Left cardiac atrium (tissue), 4 donors: ENCODE measurements around the gene CYSLTR1. TPM values are rescaled to one million over a fixed set of nuclear protein-coding genes. Genes with fewer than 3 reads are reported as not detected.
"Not testable (repeated sequence)": the region's sequence is repeated elsewhere in the genome, so short reads cannot be mapped to it uniquely, and the experiment has no call there.

Experiments used
- ATAC-seq, 2 donors: fragments of 200-7000 bp; cut with Tn5 transposase; one replicate each; pipeline ENCODE4 v1.9.1; 2020; ENCODE audit warnings: mild to moderate bottlenecking in 2 of 2, moderate library complexity in 2 of 2
- DNase-seq: peaks from one replicate; pipeline ENCODE4 v3.0.0-alpha.2; 2020
- intact Hi-C, 2 donors: fragments of 100-400 bp; cut with DNase I; formaldehyde crosslinking; loops; one replicate each; pipeline versions ENCODE4 v1.14.1 to v1.15.1; 2022 to 2023
- long read RNA-seq: library from polyadenylated mRNA; unstranded; transcript quantifications from one replicate; pipeline ENCODE4 v2.0.0, GENCODE V29; 2021
- total RNA-seq, 2 donors: library from RNA; stranded (reverse); fragmentation: NEBNext Ultra II Directional; extraction: Animal tissue kit (Norgen Biotek cat#: 25700); gene quantifications; one replicate each; pipeline ENCODE4 v1.2.1, GENCODE V29; 2021
- donor health status: DM: no; HTN: yes; CAD: no.
- donor health status: DM: no; HTN: yes; CAD: no; lungs with severe emphysema.
- donor health status: DM: yes; HTN: yes; CAD: no.
- donor health status: Dilated cardiomyopathy.

The CYSLTR1 gene, protein sequence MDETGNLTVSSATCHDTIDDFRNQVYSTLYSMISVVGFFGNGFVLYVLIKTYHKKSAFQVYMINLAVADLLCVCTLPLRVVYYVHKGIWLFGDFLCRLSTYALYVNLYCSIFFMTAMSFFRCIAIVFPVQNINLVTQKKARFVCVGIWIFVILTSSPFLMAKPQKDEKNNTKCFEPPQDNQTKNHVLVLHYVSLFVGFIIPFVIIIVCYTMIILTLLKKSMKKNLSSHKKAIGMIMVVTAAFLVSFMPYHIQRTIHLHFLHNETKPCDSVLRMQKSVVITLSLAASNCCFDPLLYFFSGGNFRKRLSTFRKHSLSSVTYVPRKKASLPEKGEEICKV
- 1 to 10 TPM; 1.4 to 3.1 TPM for total RNA-seq
- long read RNA-seq, result 0 reads

DNA sequence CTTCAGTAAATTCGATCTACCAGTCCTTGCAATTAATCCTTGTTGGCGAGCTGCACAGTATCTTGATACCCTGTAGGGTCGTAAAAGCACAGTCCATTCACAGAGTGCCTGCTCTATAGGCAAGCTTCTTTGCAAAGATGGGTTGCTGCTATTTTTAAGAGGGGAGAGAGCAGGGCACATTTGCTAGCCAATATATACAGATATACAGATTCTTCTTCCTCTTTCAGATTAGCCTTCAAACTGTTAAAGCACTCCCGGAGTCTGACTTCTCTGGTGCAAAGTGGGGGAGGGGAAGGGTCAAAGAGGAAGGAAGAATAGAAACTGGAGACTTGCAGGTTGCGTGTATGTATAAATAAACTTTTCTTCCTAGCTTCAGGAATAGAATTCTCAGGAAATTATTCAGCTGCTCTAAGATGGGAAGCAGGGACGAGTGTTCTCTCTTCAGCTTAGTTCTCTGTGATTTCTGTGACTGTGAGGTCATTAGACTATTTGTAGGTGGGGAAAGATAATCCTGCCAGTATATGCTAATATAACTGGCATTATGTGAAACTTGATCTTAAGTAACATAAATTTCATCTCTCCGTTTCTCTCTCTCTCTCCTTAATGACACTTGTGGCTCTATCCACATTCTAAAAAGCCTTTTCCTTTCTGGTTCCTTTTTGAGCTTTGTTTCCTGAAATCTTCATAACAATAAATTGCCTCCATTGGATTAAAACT, at the start of gene CYSLTR1:
TSS of gene CYSLTR1 (minus strand) at position 242 of the 717 bp plus-strand sequence. CDS start 53,865 bp downstream, outside the sequence.
- DNase-seq (no peak), ATAC-seq (no peak)
- intact Hi-C loops, result no loop called here

DNA sequence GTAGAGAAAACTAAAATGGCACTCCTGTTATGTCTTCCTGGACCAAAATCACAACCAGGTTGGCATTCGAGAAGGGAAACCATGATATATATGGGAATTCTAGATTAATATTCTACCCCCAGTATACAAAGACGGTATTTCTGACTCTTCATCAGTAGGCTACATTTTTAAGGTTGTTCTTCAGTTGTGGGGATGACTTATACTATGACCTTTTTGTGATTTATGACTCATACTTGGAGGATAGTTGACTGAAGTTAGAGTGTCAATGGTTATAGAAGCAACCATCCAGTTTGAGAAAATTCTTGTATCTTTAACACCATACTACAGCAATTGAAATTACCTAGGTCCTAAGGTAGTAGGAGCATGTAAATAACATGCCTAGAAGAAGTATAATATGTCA, 49.8 kb upstream of the CYSLTR1 start:
- no peak for ATAC-seq
- no peak for DNase-seq
- intact Hi-C loops, result no loop called here

DNA sequence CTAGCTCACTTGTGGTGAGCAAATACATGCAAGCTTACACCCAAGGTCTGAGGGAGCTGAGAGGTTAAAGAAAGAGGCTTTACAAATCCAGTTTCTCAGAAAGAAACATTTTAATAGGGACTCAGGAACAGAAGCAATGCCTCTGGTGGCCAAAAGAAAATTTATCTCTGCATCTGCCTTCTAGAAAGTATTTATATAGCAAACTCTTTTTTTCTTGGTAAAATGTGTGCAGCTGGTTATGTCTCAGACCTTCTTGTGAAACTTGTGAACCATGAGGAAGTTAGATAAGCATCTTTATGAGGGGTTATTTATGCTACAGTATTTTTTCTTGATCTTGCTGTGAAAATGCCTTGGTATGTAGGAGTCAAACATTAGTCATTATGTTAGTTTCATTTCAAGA, 48.5 kb upstream of the CYSLTR1 start:
- DNase-seq (no peak), ATAC-seq (no peak)
- intact Hi-C loops, result no loop called here

DNA sequence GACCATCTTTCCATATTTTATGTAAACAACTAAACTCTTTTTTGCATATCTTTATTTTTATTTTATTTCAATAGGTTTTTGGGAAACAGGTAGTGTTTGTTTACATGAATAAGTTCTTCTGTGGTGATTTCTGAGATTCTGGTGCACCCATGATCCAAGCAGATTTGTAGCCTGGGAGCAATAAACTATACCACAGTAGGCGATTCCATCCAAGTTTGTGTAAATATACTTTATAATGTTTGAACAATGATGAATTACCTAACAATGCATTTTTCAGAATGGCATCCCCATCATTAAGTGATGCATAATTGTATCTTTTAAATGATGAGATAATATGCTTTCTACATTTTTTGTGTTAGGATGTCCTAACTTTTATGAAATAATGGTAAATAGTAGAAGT, 39.2 kb upstream of the CYSLTR1 start:
- no peak for ATAC-seq
- DNase-seq, result no peak
- intact Hi-C loops, result no loop called here

DNA sequence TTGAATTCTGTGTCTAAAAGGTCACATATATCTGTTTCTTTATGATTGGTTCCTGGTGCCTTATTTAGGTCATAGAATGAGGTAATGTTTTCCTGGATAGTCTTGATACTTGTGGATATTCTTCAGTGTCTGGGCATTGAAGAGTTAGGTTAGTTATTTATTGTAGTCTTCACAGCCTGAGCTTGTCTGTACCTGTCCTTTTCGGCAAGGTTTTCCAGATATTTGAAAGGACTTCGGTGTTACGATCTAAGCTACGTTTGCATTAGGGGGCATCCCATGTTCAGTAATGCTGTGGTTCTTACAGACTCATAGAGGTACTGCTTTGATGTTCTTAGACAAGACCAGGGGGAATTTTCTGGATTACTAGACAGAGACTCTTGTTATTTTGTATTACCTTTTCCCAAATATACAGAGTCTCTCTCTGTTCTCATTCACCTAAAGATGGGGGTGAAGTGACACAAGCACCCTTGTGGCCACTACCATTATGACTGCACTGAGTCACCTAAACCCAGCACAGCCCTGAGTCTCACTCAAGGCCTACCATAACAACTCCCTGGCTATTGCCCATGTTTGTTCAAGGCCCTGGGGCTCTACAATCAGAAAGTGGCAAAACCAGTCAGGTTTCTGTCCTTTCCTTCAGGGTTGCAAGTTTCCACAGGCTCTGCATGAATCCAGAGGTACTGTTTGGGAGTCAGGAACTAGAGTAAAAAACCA, 30.1 kb upstream of the CYSLTR1 start:
- DNase-seq (no peak), ATAC-seq (no peak)
- intact Hi-C loops, result no loop called here

DNA sequence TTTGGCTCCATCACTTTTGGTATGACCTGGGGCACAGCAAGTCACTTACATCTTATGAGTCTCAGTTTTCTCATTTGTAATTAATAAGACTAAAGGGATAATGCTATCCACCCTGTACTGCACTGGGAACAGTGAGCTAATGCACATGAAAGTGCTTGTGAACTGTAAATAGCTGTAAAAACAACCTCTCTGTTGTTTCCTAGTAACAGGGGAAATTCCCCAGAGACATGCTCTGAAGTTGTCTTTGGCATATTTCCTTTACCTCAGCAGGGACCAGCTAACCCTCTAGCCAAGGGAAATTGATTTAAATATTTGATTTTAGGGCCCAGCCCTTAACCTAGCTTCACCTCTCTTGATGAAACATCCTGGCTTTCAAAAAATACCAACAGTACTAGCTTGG, 6.1 kb upstream of the CYSLTR1 start:
- no peak for DNase-seq
- intact Hi-C loops, result no loop called here
- no peak for ATAC-seq

DNA sequence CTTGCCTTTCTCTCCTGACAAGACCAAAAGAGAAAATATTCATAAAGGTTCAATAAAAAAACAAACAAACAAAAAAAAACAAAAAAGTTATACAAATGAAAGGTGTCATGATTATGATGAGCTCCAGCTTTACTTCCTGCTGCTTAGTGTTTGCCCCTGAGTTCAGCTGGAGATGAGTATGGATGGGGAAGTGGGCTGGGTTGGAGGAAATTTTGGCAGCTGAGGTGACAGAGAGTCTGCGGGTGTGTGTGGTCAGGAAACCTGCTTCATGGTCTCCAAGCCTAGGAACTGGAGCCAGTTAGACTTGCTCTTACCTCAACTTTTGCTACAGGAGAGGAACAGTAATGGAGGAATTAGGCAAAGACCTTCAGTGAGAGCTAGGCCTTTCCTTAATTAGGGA, 4.3 kb upstream of the CYSLTR1 start:
- DNase-seq (no peak), ATAC-seq (no peak)
- intact Hi-C loops, result no loop called here

DNA sequence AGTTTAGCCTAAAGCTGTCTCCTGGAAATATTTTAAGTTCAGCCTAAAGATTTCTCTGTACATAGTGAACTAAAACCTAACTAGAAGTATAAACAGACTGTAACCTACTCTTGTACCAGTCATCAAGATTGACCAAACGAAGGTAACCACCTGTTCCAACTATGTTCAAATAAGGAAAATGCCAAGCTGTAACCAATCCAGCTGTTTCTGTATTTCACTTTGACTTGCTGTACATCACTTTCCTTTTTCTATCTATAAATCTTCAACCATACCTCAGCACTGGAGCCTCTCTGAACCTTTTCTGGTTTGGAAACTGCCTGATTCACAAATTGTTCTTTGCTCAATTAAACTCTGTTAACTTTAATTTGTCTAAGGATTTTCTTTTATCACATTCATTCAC, 3.1 kb upstream of the CYSLTR1 start:
- DNase-seq, result no peak
- no peak for ATAC-seq
- intact Hi-C loops, result no loop called here

DNA sequence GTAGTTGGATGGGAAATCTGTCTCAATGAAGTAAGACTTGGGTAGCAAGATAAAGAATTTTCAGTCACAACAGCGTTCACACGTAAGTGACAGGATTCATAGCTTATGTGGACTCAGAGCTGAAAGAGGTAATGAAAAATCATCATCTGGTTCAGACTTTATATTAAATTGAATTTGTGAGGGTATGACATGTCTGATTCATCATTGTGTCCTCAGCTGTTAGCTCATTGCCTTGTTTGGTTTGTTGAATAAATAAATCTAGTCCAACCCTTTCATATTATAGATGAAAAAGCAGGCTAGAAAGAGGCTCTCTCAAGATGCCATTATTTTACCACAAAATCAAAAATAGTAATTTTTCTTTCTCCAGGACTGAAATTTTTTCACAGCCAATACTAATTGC, 2.7 kb upstream of the CYSLTR1 start:
- DNase-seq (no peak), ATAC-seq (no peak)
- intact Hi-C loops, result no loop called here

DNA sequence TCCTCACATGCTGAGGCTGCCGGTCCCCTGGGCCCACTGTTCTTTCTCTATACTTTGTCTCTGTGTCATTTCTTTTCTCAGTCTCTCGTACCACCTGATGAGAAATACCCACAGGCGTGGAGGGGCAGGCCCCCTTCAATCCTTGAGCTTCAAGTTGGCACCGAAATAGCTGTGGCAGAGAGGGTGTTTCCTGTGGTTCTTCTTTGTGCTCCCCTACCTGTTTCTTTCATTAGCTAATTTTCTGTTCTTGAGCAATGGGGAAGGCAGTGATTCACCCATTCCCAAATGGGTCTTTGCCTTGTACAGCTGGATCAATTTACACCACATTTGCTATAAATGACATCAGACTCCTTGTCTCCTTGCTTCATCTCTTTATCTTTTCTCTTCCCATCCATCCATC, 2.1 kb upstream of the CYSLTR1 start:
- ATAC-seq (no peak), DNase-seq (no peak)
- intact Hi-C loops, result no loop called here

DNA sequence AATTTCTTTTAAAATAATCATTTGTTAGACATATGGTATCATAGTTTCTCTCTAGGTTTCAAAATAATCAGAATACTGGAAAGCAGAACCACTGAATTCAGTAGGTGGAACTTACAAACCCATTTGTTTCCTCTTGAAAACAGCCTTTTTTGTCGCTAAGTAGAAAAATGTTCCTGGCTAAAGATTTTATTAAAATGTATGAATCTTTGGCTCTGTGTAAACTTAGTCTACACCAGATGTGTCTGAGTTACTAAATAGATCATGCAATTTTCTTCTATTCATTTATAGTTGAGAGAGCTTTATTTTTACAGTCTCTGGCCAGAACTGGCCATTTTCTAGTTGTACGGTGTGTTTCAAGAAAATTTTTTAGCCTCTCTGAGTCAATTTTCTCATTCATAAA, 1.0 kb downstream of the CYSLTR1 start:
- intact Hi-C loops, result no loop called here
- ATAC-seq, result no peak
- DNase-seq, result no peak

DNA sequence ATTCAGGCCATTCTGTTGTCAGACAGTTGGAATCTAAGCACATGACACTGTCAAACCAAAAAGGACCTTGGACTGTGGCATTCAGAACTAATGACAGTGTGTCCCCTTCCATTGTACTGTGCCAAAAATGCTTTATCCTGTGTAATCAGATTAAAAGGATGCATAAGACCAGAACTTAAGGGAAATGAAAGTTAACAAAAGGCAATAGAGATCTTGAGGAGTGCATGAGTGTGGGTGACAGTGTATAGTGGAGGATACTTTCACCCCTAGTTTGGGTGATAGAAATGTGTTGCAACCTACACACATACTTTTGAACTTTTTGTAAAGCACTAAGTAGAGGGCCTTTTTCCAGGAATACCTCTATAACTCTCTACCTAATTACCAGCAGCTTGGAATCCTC, 4.5 kb downstream of the CYSLTR1 start:
- intact Hi-C loops, result no loop called here
- ATAC-seq, result no peak
- no peak for DNase-seq

DNA sequence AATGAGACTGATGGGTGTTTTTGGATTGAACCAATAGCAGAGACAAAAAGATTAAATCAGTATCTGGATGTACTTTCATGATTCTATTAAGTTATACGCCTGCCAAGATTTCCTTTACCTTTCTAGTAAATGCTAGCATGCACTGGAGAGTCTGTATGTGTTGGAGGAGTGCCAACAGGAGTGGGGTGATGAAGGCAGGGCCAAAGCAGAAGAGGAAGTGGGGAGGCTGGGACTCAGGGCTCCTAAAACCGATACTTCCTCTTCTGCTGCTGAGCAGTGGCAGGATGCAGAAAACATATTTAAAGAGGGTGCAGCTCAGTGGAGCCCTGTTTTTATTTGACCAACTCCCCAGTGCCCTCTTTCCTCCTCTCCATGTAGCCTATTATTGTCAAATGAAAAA, 5.6 kb downstream of the CYSLTR1 start:
- peak; percentile 47 to 61 for ATAC-seq
- intact Hi-C loops, result no loop called here

DNA sequence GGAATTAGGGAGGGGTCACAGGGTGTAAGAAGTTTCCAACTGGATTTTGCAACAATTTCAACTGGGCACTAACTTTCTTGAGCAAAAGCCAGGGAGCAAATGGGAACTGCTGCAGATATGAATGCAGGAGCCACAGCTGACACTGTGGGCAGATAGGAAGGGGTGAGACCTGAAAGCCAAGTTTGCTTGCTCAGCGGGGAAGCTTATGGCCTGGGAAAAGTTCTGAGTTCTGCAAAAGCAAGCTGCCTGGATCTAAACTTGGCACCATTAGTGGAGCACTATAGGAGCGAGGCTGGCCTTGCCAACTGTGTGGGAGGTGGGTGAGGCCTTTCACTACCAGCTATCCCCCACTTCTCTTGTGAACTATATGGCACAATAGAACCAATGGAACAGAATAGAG, 11.1 kb downstream of the CYSLTR1 start:
- ATAC-seq, result peak in 1 of 2 donors; percentile 34
- intact Hi-C loops, result no loop called here
- DNase-seq, result no peak

More for the DNA sequence above, 5.6 kb downstream of the CYSLTR1 start:
- peak; percentile 31 for DNase-seq

DNA sequence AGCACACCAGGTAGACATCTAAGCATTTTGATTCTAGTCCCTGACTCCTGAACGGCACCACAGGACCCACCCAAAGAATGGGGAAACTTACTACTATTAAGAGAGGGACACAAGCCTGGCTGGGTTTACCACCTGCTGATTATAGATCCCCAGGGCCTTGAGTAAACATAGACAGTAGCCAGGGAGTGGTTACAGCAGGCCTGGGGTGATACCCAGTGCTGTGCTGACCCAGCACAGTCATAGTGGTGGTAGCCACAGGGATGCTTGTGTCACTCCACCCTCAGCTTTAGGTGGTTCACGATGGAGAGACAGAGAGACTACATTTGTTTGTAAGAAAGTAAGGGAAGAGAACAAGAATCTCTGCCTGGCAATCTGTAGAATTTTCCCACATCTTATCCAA, 11.7 kb downstream of the CYSLTR1 start:
- DNase-seq (no peak), ATAC-seq (no peak)
- intact Hi-C loops, result no loop called here

DNA sequence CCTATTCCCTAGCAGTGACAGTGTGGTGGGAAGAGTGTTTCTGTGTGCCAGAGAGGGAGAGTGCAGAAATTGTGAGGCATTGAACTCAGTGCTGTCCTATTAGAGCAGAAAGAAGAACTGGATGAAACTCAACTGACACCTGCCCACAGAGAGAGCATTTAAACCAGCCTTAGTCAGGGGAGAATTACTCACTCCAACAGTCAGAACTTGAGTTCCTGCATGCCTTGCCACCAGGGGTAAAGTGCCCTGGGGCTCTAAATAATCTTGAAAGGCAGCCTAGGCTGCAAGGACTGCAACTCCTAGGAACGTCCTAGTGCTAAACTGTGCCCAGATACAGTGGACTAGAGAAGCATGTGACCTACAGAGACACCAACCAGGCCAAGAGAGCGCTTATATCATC, 12.8 kb downstream of the CYSLTR1 start:
- intact Hi-C loops, result no loop called here
- no peak for DNase-seq
- ATAC-seq, result no peak

DNA sequence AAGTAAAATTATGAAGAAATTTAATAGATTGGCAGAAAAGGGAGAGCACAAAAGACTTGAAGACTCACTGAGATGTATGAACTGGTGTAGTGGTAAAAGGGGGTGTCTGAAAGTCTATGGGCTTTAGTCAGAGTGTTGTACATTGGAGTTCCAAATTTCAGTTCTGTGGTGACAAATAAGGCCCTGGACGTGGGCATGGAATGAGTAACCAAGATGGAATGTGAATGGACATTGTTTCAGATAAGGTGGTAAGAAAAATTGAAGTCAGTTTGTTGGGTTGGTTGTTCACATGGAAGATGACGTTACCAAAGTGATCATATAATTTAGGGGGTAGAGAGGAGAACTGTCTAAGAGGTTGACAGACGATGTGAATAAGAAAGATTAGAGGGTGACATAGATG, 13.9 kb downstream of the CYSLTR1 start:
- DNase-seq (no peak), ATAC-seq (no peak)
- intact Hi-C loops, result no loop called here

DNA sequence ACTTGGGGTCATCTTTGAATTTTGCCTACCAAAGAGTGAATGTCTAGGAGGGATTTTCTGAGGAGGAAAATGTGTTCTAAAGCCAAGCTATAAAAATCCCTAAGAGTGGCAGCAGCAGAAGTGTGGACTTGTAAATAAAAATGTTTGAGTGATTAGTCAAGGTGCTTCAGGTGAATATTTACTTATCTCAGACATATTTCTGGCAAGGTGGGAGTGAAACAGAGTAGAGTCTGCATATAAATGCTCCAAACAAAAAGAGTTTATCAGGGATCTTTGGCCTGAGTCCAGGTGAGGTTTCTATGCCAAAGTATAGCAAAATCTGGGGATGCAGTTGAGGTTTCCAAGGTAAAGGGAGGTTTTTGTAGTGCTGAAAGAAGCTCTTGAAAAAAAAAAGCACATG, 19.7 kb downstream of the CYSLTR1 start:
- intact Hi-C loops, result no loop called here
- ATAC-seq (no peak), DNase-seq (no peak)

DNA sequence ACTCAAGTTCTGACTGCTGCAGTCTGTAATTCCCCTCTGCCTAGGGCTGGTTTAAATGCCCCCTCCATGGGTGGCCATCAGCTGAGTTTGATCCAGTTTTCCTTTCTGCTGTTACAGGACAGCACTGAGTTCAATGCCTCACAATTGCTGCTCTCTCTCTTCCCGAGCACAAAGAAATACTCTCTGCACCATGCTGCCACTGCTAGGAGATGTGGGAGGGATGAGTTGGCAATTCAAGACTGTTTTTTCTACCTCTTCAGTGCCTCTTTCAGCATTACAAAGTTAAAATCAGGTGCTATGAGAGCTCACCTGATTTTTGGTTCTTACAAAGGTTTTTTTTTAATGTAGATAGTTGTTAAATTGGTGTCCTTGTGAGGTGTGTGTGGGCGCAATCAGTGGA, 24.3 kb downstream of the CYSLTR1 start:
- no peak for DNase-seq
- intact Hi-C loops, result no loop called here
- no peak for ATAC-seq

DNA sequence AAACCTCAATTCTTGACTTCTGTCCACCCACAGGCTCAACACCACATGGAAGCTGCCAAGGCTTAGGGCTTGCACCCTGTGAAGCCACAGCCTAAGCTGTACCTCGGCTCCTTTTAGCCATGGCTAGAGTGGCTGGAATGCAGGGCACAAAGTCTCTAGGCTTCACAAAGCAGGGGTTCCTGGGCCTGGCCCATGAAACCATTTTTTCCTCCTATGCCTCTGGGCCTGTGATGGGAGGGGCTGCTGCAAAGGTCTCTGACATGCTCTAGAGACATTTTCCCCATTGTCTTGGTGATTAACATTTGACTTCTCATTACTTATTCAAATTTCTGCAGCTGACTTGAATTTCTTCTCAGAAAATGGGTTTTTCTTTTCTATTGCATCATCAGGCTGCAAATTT, 26.5 kb downstream of the CYSLTR1 start:
- DNase-seq, ATAC-seq: not testable (repeated sequence)

More for the DNA sequence above, 26.5 kb downstream of the CYSLTR1 start:
- intact Hi-C loops, result not testable (repeated sequence)
